H1 (cell line): ENCODE data around the gene DENND1A. TPM values are rescaled to one million over a fixed set of nuclear protein-coding genes. Genes with fewer than 3 reads are reported as not detected.

Experiments
- CHD7 ChIP-seq: fragments of 300-600 bp; sonication (generic); IDR thresholded peaks from 2 replicates; pipeline ENCODE4 v1.7.1; 2012; ENCODE audit warnings: low read length, moderate library complexity, mild to moderate bottlenecking, inconsistent platforms; ENCODE audit not compliant: insufficient replicate concordance
- EGR1 ChIP-seq: IDR thresholded peaks from 2 replicates; pipeline ENCODE4 v1.6.1; 2011; ENCODE audit warnings: low read depth, low read length, borderline replicate concordance
- GABPA ChIP-seq: IDR thresholded peaks from 2 replicates; pipeline ENCODE4 v1.6.1; 2011; ENCODE audit warnings: mild to moderate bottlenecking, low read length, moderate library complexity, borderline replicate concordance; ENCODE audit not compliant: insufficient read depth
- polyA plus RNA-seq, 7 experiments: library from polyadenylated mRNA; depleted of rRNA in 3 of 7; stranded (reverse) in 5 of 7; unstranded in 2 of 7; fragments of >200 nt in 5 of 7; fragments of 200-250 nt in 2 of 7; gene quantifications; 1 replicate in 5 of 7; 2 replicates in 1 of 7; 4 replicates in 1 of 7; pipeline versions ENCODE4 v1.2.1 to v1.2.3, GENCODE V29; 2011 to 2013; ENCODE audit warnings: missing spikeins in 2 of 7, mixed read lengths in 2 of 7
- total RNA-seq: library from RNA; stranded (reverse); fragmentation: NEBNext Ultra II Directional; extraction: Animal tissue kit (Norgen Biotek cat#: 25700); gene quantifications from 2 replicates; pipeline ENCODE4 v1.2.1, GENCODE V29; 2021

The DENND1A gene
- total and polyA plus RNA-seq, 2 of the 8 experiments (the other 6 are each of a cell fraction or from before 2014, with no cell fraction given), result 24.1 to 26.4 TPM

DNA sequence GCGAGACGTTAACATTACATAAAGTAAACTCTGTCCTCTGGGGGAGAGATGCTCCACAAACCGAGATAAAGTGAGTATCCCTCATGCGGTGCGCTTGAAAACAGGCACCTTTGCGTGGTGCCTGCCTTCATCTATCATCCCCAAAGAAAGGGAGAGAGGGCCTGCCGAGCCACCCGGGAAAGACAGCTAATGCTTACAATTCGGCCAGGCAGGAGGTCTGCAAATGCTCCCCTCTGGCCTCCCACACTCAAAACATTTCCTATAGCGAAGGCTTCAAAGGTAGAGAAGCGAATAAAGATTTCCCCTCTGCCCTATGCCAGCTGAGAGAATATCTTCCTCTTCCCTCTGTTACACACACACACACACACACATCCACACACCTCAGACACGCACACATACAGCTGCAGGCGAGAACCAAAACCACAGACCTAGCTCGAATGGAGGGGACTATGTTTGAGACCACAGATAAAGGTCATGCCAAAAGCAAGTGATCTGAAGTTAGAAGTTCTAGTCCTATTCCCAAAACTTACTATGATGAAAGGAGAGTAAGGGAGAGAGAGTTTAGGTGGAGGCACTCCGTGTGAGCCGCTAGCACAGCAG lies 441.1 kb downstream of the DENND1A start (continued):
- TF ChIP-seq CHD7 (no peak), EGR1 (no peak), GABPA (no peak)
